HL-60/S4 treated with retinoic acid at 250 ng/mL for 4 days and 3 days (cell line): ENCODE measurements around the gene SMNDC1.
"Not testable (repeated sequence)": the region's sequence is repeated elsewhere in the genome, so short reads cannot be mapped to it uniquely, and the experiment has no call there.

Source experiments
- in situ Hi-C: fragments of 300-500 bp; cut with MboI; formaldehyde crosslinking; loops from 2 replicates; pipeline ENCODE4 v1.7.0; 2022; ENCODE audit warnings: low sequenced_read_pairs

Gene SMNDC1

GRCh38 chr10:110260746-110261477 lies 43.8 kb downstream of the SMNDC1 start:
- in situ Hi-C loops, result no loop called here

GRCh38 chr10:110259317-110259716 lies 45.4 kb downstream of the SMNDC1 start:
- in situ Hi-C loops, result no loop called here

- in situ Hi-C loops, result no loop called here
These were observed 46.2 kb downstream of the SMNDC1 start for GRCh38 chr10:110258542-110258941.

GRCh38 chr10:110254467-110254866 lies 50.3 kb downstream of the SMNDC1 start:
- in situ Hi-C loops, result no loop called here

GRCh38 chr10:110252151-110252550 lies 52.6 kb downstream of the SMNDC1 start:
- in situ Hi-C loops, result no loop called here

GRCh38 chr10:110251392-110251791 lies 53.3 kb downstream of the SMNDC1 start:
- in situ Hi-C loops, result not testable (repeated sequence)

GRCh38 chr10:110249489-110249888 lies 55.2 kb downstream of the SMNDC1 start:
- in situ Hi-C loops, result not testable (repeated sequence)

GRCh38 chr10:110247833-110248232 lies 56.9 kb downstream of the SMNDC1 start:
- in situ Hi-C loops, result not testable (repeated sequence)

- in situ Hi-C loops, result no loop called here
These were observed 60.2 kb downstream of the SMNDC1 start for GRCh38 chr10:110244550-110244949.

- in situ Hi-C loops, result no loop called here
These were observed 62.2 kb downstream of the SMNDC1 start for GRCh38 chr10:110242511-110242910.

GRCh38 chr10:110241841-110242240 lies 62.9 kb downstream of the SMNDC1 start:
- in situ Hi-C loops, result no loop called here

GRCh38 chr10:110241407-110241806 lies 63.3 kb downstream of the SMNDC1 start:
- in situ Hi-C loops, result no loop called here
